ENCODE data around the gene NOTCH3. TPM values are rescaled to one million over a fixed set of nuclear protein-coding genes. Genes with fewer than 3 reads are reported as not detected.

The NOTCH3 gene
- total RNA-seq, 4 donors from 2014 or later, result 6.4 to 53.3 (median 32.7) TPM

GRCh38 chr19:15181394-15181793 lies 19.4 kb downstream of the NOTCH3 start:
- DNase-seq (no peak), ATAC-seq (no peak)
- intact Hi-C loops (cut with DNase I; ENCODE audit: low total_unique reads), result no loop called here
- Histone ChIP-seq H3K27ac (peak overlapping the region in 2 of 4 donors; percentile 34 to 36), H3K4me1 (peaks cover 0 to 4% of the 10 kb centered on the region in 2 donors), H3K27me3 (peaks cover 0 to 9% (median 2%) of the 10 kb centered on the region in 3 donors), H3K4me3 (no peak overlapping the region), H3K36me3 (no peaks in the 10 kb centered on the region), H3K9me3 (no peaks in the 10 kb centered on the region)
- TF ChIP-seq POLR2A (IDR thresholded peaks at IDR 0.05) (no peak), CTCF (IDR thresholded peaks at IDR 0.05 in 4 of 5, conservative IDR thresholded peaks at IDR 0.05 in 1 of 5) (no peak)
- in situ Hi-C loops (cut with MboI; ENCODE audit: low sequenced_read_pairs in 4 of 4), result loop anchor here in 1 of 4 donors (5.0 kb wide), 1 partner anchor 376 kb away; no protein-coding TSS in a partner anchor

GRCh38 chr19:15180451-15181390 lies 20.1 kb downstream of the NOTCH3 start:
- no peak for ATAC-seq

GRCh38 chr19:15178629-15179308 lies 22.0 kb downstream of the NOTCH3 start:
- peak overlapping the region in 3 of 4 donors; percentile 10 to 31 (median 14) for H3K27ac ChIP-seq
- in situ Hi-C loops (cut with MboI; ENCODE audit: low sequenced_read_pairs in 4 of 4) (loop anchor here in 2 of 4 donors (5.0 to 10.0 kb wide), 2 partner anchors 86 to 379 kb away; no protein-coding TSS in a partner anchor), intact Hi-C loops (cut with DNase I; ENCODE audit: low total_unique reads) (loop anchor here (5.0 kb wide), 1 partner anchor 74 kb away; no protein-coding TSS in a partner anchor)
- no peak overlapping the region for H3K4me3 ChIP-seq
- H3K4me1 ChIP-seq, result peaks cover 0 to 4% of the 10 kb centered on the region in 2 donors
- DNase-seq (no peak), ATAC-seq (no peak)
- TF ChIP-seq CTCF (IDR thresholded peaks at IDR 0.05 in 4 of 5, conservative IDR thresholded peaks at IDR 0.05 in 1 of 5) (no peak), POLR2A (IDR thresholded peaks at IDR 0.05) (no peak)
- H3K36me3 ChIP-seq, result no peaks in the 10 kb centered on the region
- no peaks in the 10 kb centered on the region for H3K9me3 ChIP-seq
- H3K27me3 ChIP-seq, result peaks cover 0 to 9% (median 2%) of the 10 kb centered on the region in 3 donors

More at GRCh38 chr19:15180451-15181390, 20.1 kb downstream of the NOTCH3 start:
- no peak for DNase-seq
- intact Hi-C loops (cut with DNase I; ENCODE audit: low total_unique reads), result no loop called here
- Histone ChIP-seq H3K4me3 (no peak overlapping the region), H3K27me3 (peaks cover 0 to 9% (median 2%) of the 10 kb centered on the region in 3 donors), H3K4me1 (peaks cover 0 to 4% of the 10 kb centered on the region in 2 donors), H3K9me3 (no peaks in the 10 kb centered on the region), H3K27ac (peak overlapping the region in 2 of 4 donors; percentile 34 to 36), H3K36me3 (no peaks in the 10 kb centered on the region)
- TF ChIP-seq CTCF (IDR thresholded peaks at IDR 0.05 in 4 of 5, conservative IDR thresholded peaks at IDR 0.05 in 1 of 5) (no peak), POLR2A (IDR thresholded peaks at IDR 0.05) (no peak)
- in situ Hi-C loops (cut with MboI; ENCODE audit: low sequenced_read_pairs in 4 of 4), result loop anchor here in 1 of 4 donors (5.0 kb wide), 1 partner anchor 377 kb away; no protein-coding TSS in a partner anchor

GRCh38 chr19:15177269-15178116 lies 23.3 kb downstream of the NOTCH3 start:
- Histone ChIP-seq H3K27me3 (peaks cover 0 to 9% (median 2%) of the 10 kb centered on the region in 3 donors), H3K27ac (peak overlapping the region in 2 of 4 donors; percentile 5 to 31), H3K9me3 (no peaks in the 10 kb centered on the region), H3K4me1 (peaks cover 0 to 4% of the 10 kb centered on the region in 2 donors), H3K36me3 (no peaks in the 10 kb centered on the region), H3K4me3 (no peak overlapping the region)
- intact Hi-C loops (cut with DNase I; ENCODE audit: low total_unique reads), result loop anchor here (1.0 to 5.0 kb wide), 2 partner anchors 75 to 379 kb away; no protein-coding TSS in a partner anchor
- in situ Hi-C loops (cut with MboI; ENCODE audit: low sequenced_read_pairs in 4 of 4), result loop anchor here in 2 of 4 donors (5.0 to 10.0 kb wide), 2 partner anchors 87 to 380 kb away; no protein-coding TSS in a partner anchor
- peak; percentile 48 to 61 for DNase-seq
- TF ChIP-seq POLR2A (IDR thresholded peaks at IDR 0.05), result no peak
- TF ChIP-seq CTCF (IDR thresholded peaks at IDR 0.05 in 4 of 5, conservative IDR thresholded peaks at IDR 0.05 in 1 of 5), result peak; percentile 93 to 99 (median 99)
- peak; percentile 89 for ATAC-seq

Measured in gastrocnemius medialis (tissue), 4 donors.